IMR-90 (cell line): ENCODE results near the gene KCNQ1. TPM values are rescaled to one million over a fixed set of nuclear protein-coding genes. Genes with fewer than 3 reads are reported as not detected.
A peak's percentile ranks its signal among the peaks of the same experiment; 100 is the strongest.

Experiments
- ATAC-seq: fragments of 200-7000 bp; cut with Tn5 transposase; 2 replicates; pipeline ENCODE4 v1.9.1; 2020; ENCODE audit warnings: low read depth, mild to moderate bottlenecking, moderate library complexity
- BruUV-seq: library from RNA; stranded (reverse); fragments of 400-500 nt; replicated peaks from 2 replicates; lab custom pipeline; 2021; lab: Mats Ljungman, UMichigan
- CTCF ChIA-PET: fragments of 300-600 bp; formaldehyde crosslinking; extraction: SDS; loops from one replicate; lab custom pipeline; 2021; ENCODE audit warnings: antibody characterized with exemption; lab: Yijun Ruan, JAX
- POLR2A ChIA-PET: fragments of 300-600 bp; sonication (Branson Sonifier 250); formaldehyde crosslinking; loops from one replicate; lab custom pipeline; 2022; ENCODE audit warnings: antibody characterized with exemption; ENCODE audit not compliant: unreplicated experiment; lab: Charles Lee
- DNase-seq: peaks from one replicate; pipeline ENCODE4 v3.0.0; 2013
- H2AFZ ChIP-seq: replicated peaks from 2 replicates; pipeline ENCODE3; 2013; ENCODE audit warnings: low read length, mild to moderate bottlenecking; ENCODE audit not compliant: poor library complexity
- H2AK5ac ChIP-seq: 2 replicates; pipeline ENCODE4 v1.6.1; 2013; ENCODE audit warnings: low read depth, low read length, inconsistent platforms
- H2AK9ac ChIP-seq: replicated peaks from 2 replicates; pipeline ENCODE3; 2013; ENCODE audit warnings: mild to moderate bottlenecking, low read depth, low read length, moderate library complexity; ENCODE audit not compliant: poor library complexity
- H2BK120ac ChIP-seq: 2 replicates; pipeline ENCODE4 v1.6.1; 2013; ENCODE audit warnings: low read depth, low read length, inconsistent platforms
- H2BK15ac ChIP-seq: 3 replicates; pipeline ENCODE4 v1.6.1; 2013; ENCODE audit warnings: low read depth, low read length, inconsistent platforms
- H2BK20ac ChIP-seq: 2 replicates; pipeline ENCODE4 v1.6.1; 2013; ENCODE audit warnings: low read depth, mild to moderate bottlenecking, inconsistent platforms, low read length, moderate library complexity
- H2BK5ac ChIP-seq: 2 replicates; pipeline ENCODE4 v1.6.1; 2013; ENCODE audit warnings: mild to moderate bottlenecking, low read depth, low read length, inconsistent platforms; ENCODE audit not compliant: poor library complexity, severe bottlenecking
- H3K14ac ChIP-seq: replicated peaks from 2 replicates; pipeline ENCODE4 v1.6.1; 2013; ENCODE audit warnings: low read depth, low read length, inconsistent platforms
- H3K18ac ChIP-seq: 2 replicates; pipeline ENCODE4 v1.6.1; 2013; ENCODE audit warnings: low read depth, low read length, control low read depth
- H3K23ac ChIP-seq: 2 replicates; pipeline ENCODE4 v1.6.1; 2013; ENCODE audit warnings: low read depth, low read length, inconsistent platforms
- H3K27ac ChIP-seq: 2 replicates; pipeline ENCODE4 v1.5.1; 2013; ENCODE audit warnings: mild to moderate bottlenecking, control low read depth, low read length; ENCODE audit not compliant: insufficient read depth
- H3K27me3 ChIP-seq: 2 replicates; pipeline ENCODE4 v1.6.1; 2013; ENCODE audit warnings: low read length; ENCODE audit not compliant: control insufficient read depth, insufficient read depth
- H3K36me3 ChIP-seq: 2 replicates; pipeline ENCODE4 v1.6.1; 2013; ENCODE audit warnings: low read length, mixed read lengths; ENCODE audit not compliant: control insufficient read depth, insufficient read depth
- H3K4ac ChIP-seq: 2 replicates; pipeline ENCODE4 v1.6.1; 2013; ENCODE audit warnings: low read depth, low read length, inconsistent platforms
- H3K4me1 ChIP-seq: 2 replicates; pipeline ENCODE4 v1.6.1; 2013; ENCODE audit warnings: low read length, mixed read lengths; ENCODE audit not compliant: control insufficient read depth, insufficient read depth
- H3K4me2 ChIP-seq: 2 replicates; pipeline ENCODE4 v1.6.1; 2013; ENCODE audit warnings: low read depth, mild to moderate bottlenecking, control low read depth, low read length, moderate library complexity
- H3K4me3 ChIP-seq: 2 replicates; pipeline ENCODE4 v1.5.1; 2013; ENCODE audit warnings: low read depth, mild to moderate bottlenecking, control low read depth, low read length, moderate library complexity; ENCODE audit not compliant: insufficient read depth
- H3K56ac ChIP-seq: 2 replicates; pipeline ENCODE4 v1.6.1; 2013; ENCODE audit warnings: low read length, inconsistent platforms; ENCODE audit not compliant: insufficient read depth; ENCODE audit errors: extremely low read depth
- H3K79me1 ChIP-seq, 2 experiments: 2 replicates each; pipeline ENCODE4 v1.6.1; 2013; ENCODE audit warnings: low read length in 2 of 2, inconsistent platforms in 1 of 2, low read depth in 1 of 2
- H3K9ac ChIP-seq: 2 replicates; pipeline ENCODE4 v1.6.1; 2013; ENCODE audit warnings: low read depth, low read length, control low read depth
- H3K9me1 ChIP-seq: 2 replicates; pipeline ENCODE4 v1.6.1; 2013; ENCODE audit warnings: low read length, inconsistent platforms; ENCODE audit not compliant: insufficient read depth
- H3K9me3 ChIP-seq: 2 replicates; pipeline ENCODE4 v1.6.1; 2013; ENCODE audit warnings: low read length; ENCODE audit not compliant: control insufficient read depth, insufficient read depth
- H4K20me1 ChIP-seq: 2 replicates; pipeline ENCODE4 v1.6.1; 2013; ENCODE audit warnings: low read length, inconsistent platforms; ENCODE audit not compliant: insufficient read depth
- H4K5ac ChIP-seq: 2 replicates; pipeline ENCODE4 v1.6.1; 2013; ENCODE audit warnings: mild to moderate bottlenecking, low read depth, low read length, control low read depth
- H4K8ac ChIP-seq, 2 experiments: 2 replicates each; pipeline ENCODE4 v1.6.1; 2013; ENCODE audit warnings: low read depth in 2 of 2, low read length in 2 of 2, control low read depth in 1 of 2, inconsistent platforms in 1 of 2
- H4K91ac ChIP-seq: 2 replicates; pipeline ENCODE4 v1.6.1; 2013; ENCODE audit warnings: low read depth, low read length, inconsistent platforms; ENCODE audit not compliant: insufficient read depth
- CEBPB ChIP-seq: IDR thresholded peaks from 2 replicates; pipeline ENCODE4 v1.6.1; 2012; ENCODE audit warnings: low read depth, low read length, improper control_type of control experiment
- CHD1 ChIP-seq: IDR thresholded peaks from 2 replicates; pipeline ENCODE4 v1.6.1; 2012; ENCODE audit warnings: low read depth, low read length, improper control_type of control experiment
- FOS ChIP-seq: fragments of 150-350 bp; IDR thresholded peaks from 2 replicates; pipeline ENCODE4 v1.6.1; 2016; ENCODE audit warnings: low read depth, low read length
- MAFK ChIP-seq: IDR thresholded peaks from 2 replicates; pipeline ENCODE4 v1.6.1; 2012; ENCODE audit warnings: low read depth, low read length, improper control_type of control experiment
- MXI1 ChIP-seq: IDR thresholded peaks from 2 replicates; pipeline ENCODE4 v1.6.1; 2012; ENCODE audit warnings: low read depth, mild to moderate bottlenecking, low read length, moderate library complexity, borderline replicate concordance
- NFE2L2 ChIP-seq: fragments of 150-350 bp; IDR thresholded peaks from 2 replicates; pipeline ENCODE4 v1.6.1; 2016; ENCODE audit warnings: low read depth, mild to moderate bottlenecking, low read length
- POLR2A ChIP-seq: IDR thresholded peaks from 2 replicates; pipeline ENCODE4 v1.6.1; 2012; ENCODE audit warnings: mild to moderate bottlenecking, low read depth, low read length
- RAD21 ChIP-seq: IDR thresholded peaks from 2 replicates; pipeline ENCODE4 v1.6.1; 2012; ENCODE audit warnings: low read length, improper control_type of control experiment
- RCOR1 ChIP-seq: IDR thresholded peaks from 2 replicates; pipeline ENCODE4 v1.6.1; 2012; ENCODE audit warnings: mild to moderate bottlenecking, low read length, improper control_type of control experiment; ENCODE audit not compliant: insufficient replicate concordance
- RFX5 ChIP-seq: IDR thresholded peaks from 2 replicates; pipeline ENCODE4 v1.8.0; 2012; ENCODE audit warnings: low read depth, mild to moderate bottlenecking, low read length, moderate library complexity
- SMC3 ChIP-seq: fragments of 150-350 bp; IDR thresholded peaks from 2 replicates; pipeline ENCODE4 v1.6.1; 2016; ENCODE audit warnings: low read depth, mild to moderate bottlenecking, antibody characterized with exemption, low read length, moderate library complexity
- WGBS, 2 experiments: methylation state at CpG; one replicate each; pipeline versions ENCODE4 v1.1.5 to v1.1.7; 2013; ENCODE audit warnings: missing lambda C conversion rate in 2 of 2; ENCODE audit not compliant: insufficient read length in 1 of 2; ENCODE audit errors: extremely low coverage in 2 of 2; 5-methylcytosine and 5-hydroxymethylcytosine counted together
- dilution Hi-C: fragments of 300-500 bp; cut with HindIII; formaldehyde crosslinking; loops from one replicate; pipeline ENCODE4 v1.14.3; 2018; ENCODE audit warnings: low sequenced_read_pairs; ENCODE audit not compliant: unreplicated experiment
- in situ Hi-C: fragments of 300-500 bp; cut with MboI; formaldehyde crosslinking; loops from 3 replicates; pipeline ENCODE4 v1.14.3; 2019; ENCODE audit warnings: low sequenced_read_pairs, inconsistent platforms, mixed read lengths
- intact Hi-C: fragments of 100-400 bp; cut with micrococcal nuclease; formaldehyde crosslinking; loops from 2 replicates; pipeline ENCODE4 v1.10.0; 2022
- polyA plus RNA-seq, 3 experiments: library from polyadenylated mRNA; depleted of rRNA; stranded (reverse); fragments of >200 nt; gene quantifications; 2 replicates each; pipeline ENCODE4 v1.2.3, GENCODE V29; 2012; ENCODE audit warnings: low replicate concordance in 1 of 3
- total RNA-seq: library from RNA; depleted of rRNA; stranded (reverse); fragments of >200 nt; gene quantifications from 2 replicates; pipeline ENCODE4 v1.2.3, GENCODE V29; 2012
- TF ChIP-seq, protein P1 (sequence below): fragments of 150-350 bp; IDR thresholded peaks from 2 replicates; pipeline ENCODE4 v1.6.1; 2016; ENCODE audit warnings: low read depth, mild to moderate bottlenecking, low read length, moderate library complexity, borderline replicate concordance
- TF ChIP-seq, protein P2 (sequence below): fragments of 150-350 bp; IDR thresholded peaks from 2 replicates; pipeline ENCODE4 v1.6.1; 2017; ENCODE audit warnings: mild to moderate bottlenecking, antibody characterized with exemption, low read length, low read depth
- TF ChIP-seq, protein P3 (sequence below): conservative IDR thresholded peaks from 2 replicates; pipeline ENCODE4 v1.5.1; 2012; ENCODE audit warnings: mild to moderate bottlenecking, low read depth, low read length, improper control_type of control experiment

The KCNQ1 gene
- total and polyA plus RNA-seq, 2 of the 4 experiments (the other 2 are of a cell fraction) = 0.07 TPM; not detected in 1

DNA sequence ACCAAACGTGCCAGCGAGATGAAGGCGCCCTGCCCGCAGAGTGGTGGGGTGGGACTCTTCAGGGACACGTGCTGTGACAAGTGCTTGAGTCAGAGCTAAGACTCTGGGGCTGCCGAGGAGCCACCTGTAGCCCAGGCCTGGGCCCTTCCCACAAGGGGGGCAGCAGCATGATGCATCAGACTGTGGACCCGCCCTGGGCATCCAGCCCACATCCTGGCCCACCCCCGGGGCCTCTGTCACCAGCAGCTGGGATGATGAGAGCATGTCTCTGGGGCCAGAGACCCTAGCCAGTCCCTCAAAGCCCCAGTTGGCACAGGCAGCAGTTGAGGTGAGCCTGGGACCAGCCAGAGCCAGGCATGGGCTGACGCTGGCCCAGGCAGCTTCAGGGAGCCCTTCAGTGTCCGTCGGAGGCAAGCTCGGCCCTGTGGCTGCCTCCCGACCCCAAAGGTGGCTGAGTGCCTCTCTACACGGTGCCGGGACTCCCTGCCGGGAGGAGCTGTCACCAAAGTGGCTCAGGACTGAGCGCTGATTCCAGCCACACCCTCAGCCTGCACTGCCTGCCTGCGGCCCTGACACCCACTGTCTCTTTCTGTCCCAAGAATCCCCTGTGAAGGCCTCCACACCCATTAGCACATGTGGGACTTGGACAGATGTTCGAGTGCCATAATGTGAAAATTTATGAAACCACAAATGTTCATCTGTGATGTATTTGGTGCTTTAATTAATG, 399.5 kb downstream of the KCNQ1 start:
- dilution Hi-C loops = no loop called here
- ATAC-seq = no peak
- POLR2A ChIA-PET = no interaction called here

More for the DNA sequence above, 399.5 kb downstream of the KCNQ1 start:
- CTCF ChIA-PET = no interaction called here
- Histone ChIP-seq H3K27ac (no peak overlapping the region), H2BK120ac (no peak overlapping the region), H3K79me1 (no peaks in the 10 kb centered on the region), H3K14ac (no peak overlapping the region), H3K27me3 (peaks cover 21% of the 10 kb centered on the region), H3K4me1 (no peaks in the 10 kb centered on the region), H2BK15ac (no peak overlapping the region), H3K18ac (no peak overlapping the region), H3K9ac (no peak overlapping the region), H3K4me3 (no peak overlapping the region), H3K4me2 (no peak overlapping the region), H4K8ac (no peak overlapping the region), H2BK20ac (no peak overlapping the region), H4K91ac (no peak overlapping the region), H2BK5ac (no peak overlapping the region), H3K9me3 (no peaks in the 10 kb centered on the region), H3K4ac (no peak overlapping the region), H4K20me1 (no peaks in the 10 kb centered on the region), H3K9me1 (no peaks in the 10 kb centered on the region), H2AK5ac (no peak overlapping the region), H2AK9ac (peak overlapping the region; percentile 16), H3K36me3 (no peaks in the 10 kb centered on the region), H4K5ac (no peak overlapping the region), H2AFZ (peak overlapping the region; percentile 21), H3K23ac (no peak overlapping the region), H3K56ac (no peak overlapping the region)
- intact Hi-C loops = no loop called here
- DNase-seq = no peak
- in situ Hi-C loops = no loop called here
- no TSS peak for BruUV-seq
- WGBS, 2 experiments = 64% methylated on average over 9 of the region's 19 CpGs; no CpG with 5 or more reads in 1 of the 2 experiments
- no peak for TF ChIP-seq CEBPB
- TF ChIP-seq, protein P1, sequence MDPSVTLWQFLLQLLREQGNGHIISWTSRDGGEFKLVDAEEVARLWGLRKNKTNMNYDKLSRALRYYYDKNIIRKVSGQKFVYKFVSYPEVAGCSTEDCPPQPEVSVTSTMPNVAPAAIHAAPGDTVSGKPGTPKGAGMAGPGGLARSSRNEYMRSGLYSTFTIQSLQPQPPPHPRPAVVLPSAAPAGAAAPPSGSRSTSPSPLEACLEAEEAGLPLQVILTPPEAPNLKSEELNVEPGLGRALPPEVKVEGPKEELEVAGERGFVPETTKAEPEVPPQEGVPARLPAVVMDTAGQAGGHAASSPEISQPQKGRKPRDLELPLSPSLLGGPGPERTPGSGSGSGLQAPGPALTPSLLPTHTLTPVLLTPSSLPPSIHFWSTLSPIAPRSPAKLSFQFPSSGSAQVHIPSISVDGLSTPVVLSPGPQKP = no peak
- no peak for TF ChIP-seq NFE2L2
- no peak for TF ChIP-seq MAFK
- TF ChIP-seq RFX5 = no peak
- TF ChIP-seq RAD21 = no peak
- TF ChIP-seq, protein P2, sequence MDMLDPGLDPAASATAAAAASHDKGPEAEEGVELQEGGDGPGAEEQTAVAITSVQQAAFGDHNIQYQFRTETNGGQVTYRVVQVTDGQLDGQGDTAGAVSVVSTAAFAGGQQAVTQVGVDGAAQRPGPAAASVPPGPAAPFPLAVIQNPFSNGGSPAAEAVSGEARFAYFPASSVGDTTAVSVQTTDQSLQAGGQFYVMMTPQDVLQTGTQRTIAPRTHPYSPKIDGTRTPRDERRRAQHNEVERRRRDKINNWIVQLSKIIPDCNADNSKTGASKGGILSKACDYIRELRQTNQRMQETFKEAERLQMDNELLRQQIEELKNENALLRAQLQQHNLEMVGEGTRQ = no peak
- TF ChIP-seq MXI1 = no peak
- no peak for TF ChIP-seq FOS
- TF ChIP-seq CHD1 = no peak
- no peak for TF ChIP-seq POLR2A
- TF ChIP-seq RCOR1 = no peak
- TF ChIP-seq SMC3 = no peak
- TF ChIP-seq, protein P3, sequence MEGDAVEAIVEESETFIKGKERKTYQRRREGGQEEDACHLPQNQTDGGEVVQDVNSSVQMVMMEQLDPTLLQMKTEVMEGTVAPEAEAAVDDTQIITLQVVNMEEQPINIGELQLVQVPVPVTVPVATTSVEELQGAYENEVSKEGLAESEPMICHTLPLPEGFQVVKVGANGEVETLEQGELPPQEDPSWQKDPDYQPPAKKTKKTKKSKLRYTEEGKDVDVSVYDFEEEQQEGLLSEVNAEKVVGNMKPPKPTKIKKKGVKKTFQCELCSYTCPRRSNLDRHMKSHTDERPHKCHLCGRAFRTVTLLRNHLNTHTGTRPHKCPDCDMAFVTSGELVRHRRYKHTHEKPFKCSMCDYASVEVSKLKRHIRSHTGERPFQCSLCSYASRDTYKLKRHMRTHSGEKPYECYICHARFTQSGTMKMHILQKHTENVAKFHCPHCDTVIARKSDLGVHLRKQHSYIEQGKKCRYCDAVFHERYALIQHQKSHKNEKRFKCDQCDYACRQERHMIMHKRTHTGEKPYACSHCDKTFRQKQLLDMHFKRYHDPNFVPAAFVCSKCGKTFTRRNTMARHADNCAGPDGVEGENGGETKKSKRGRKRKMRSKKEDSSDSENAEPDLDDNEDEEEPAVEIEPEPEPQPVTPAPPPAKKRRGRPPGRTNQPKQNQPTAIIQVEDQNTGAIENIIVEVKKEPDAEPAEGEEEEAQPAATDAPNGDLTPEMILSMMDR = no peak
